ENCODE measurements around the gene EPS8. TPM values are rescaled to one million over a fixed set of nuclear protein-coding genes. Genes with fewer than 3 reads are reported as not detected.

Gene EPS8
- polyA plus RNA-seq, 3 donors, result 4.1 to 4.8 (median 4.3) TPM

GRCh38 chr12:15580431-15580830, 208.8 kb downstream of the EPS8 start:
- H3K4me1 Mint-ChIP-seq, result peaks cover 9% of the 10 kb centered on the region
- no peak for DNase-seq
- H3K27ac Mint-ChIP-seq, result no peak overlapping the region
- peaks cover 32 to 68% of the 10 kb centered on the region in 2 donors for H3K36me3 ChIP-seq (replicated peaks in 1 of 2; ENCODE audit: control insufficient read depth in 1 of 2, insufficient read depth in 2 of 2, low read length in 2 of 2)
- no peak overlapping the region for H3K27ac ChIP-seq (ENCODE audit: low read depth in 1 of 2, low read length in 2 of 2)
- peaks cover 0 to 1% (median 0%) of the 10 kb centered on the region in 3 donors for H3K27me3 Mint-ChIP-seq (ENCODE audit: low read depth in 3 of 3)
- H3K4me3 Mint-ChIP-seq, result no peak overlapping the region
- no peaks in the 10 kb centered on the region for H3K9me3 ChIP-seq (replicated peaks in 1 of 2; ENCODE audit: control insufficient read depth in 1 of 2, insufficient read depth in 1 of 2, low read length in 2 of 2)
- no peaks in the 10 kb centered on the region for H3K27me3 ChIP-seq (ENCODE audit: control insufficient read depth in 2 of 2, insufficient read depth in 2 of 2, low read length in 2 of 2)
- no peak overlapping the region for H3K9ac ChIP-seq (ENCODE audit: insufficient read depth, low read length, poor library complexity, severe bottlenecking)
- H3K4me3 ChIP-seq (replicated peaks in 1 of 3; ENCODE audit: low read depth in 2 of 3, low read length in 3 of 3), result no peak overlapping the region
- no peaks in the 10 kb centered on the region for H4K20me1 ChIP-seq (ENCODE audit: insufficient read depth, low read length)
- peaks cover 3 to 12% of the 10 kb centered on the region in 2 donors for H3K4me1 ChIP-seq (ENCODE audit: control insufficient read depth in 1 of 2, insufficient read depth in 2 of 2, low read length in 2 of 2)
- intact Hi-C loops (cut with micrococcal nuclease), result loop anchor here (5.0 to 10.0 kb wide), 2 partner anchors 48 to 306 kb away; no protein-coding TSS in a partner anchor
- no CpG with 5 or more reads among the region's 1 CpG for WGBS (ENCODE audit: insufficient coverage)
- no peak overlapping the region for H3K4me2 ChIP-seq (replicated peaks; ENCODE audit: extremely low read depth, low read length, poor library complexity, severe bottlenecking)
- no peaks in the 10 kb centered on the region for H3K79me2 ChIP-seq (ENCODE audit: insufficient read depth, low read length)
- TF ChIP-seq, protein P1, sequence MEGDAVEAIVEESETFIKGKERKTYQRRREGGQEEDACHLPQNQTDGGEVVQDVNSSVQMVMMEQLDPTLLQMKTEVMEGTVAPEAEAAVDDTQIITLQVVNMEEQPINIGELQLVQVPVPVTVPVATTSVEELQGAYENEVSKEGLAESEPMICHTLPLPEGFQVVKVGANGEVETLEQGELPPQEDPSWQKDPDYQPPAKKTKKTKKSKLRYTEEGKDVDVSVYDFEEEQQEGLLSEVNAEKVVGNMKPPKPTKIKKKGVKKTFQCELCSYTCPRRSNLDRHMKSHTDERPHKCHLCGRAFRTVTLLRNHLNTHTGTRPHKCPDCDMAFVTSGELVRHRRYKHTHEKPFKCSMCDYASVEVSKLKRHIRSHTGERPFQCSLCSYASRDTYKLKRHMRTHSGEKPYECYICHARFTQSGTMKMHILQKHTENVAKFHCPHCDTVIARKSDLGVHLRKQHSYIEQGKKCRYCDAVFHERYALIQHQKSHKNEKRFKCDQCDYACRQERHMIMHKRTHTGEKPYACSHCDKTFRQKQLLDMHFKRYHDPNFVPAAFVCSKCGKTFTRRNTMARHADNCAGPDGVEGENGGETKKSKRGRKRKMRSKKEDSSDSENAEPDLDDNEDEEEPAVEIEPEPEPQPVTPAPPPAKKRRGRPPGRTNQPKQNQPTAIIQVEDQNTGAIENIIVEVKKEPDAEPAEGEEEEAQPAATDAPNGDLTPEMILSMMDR (IDR thresholded peaks at IDR 0.05), result no peak
- H3K36me3 Mint-ChIP-seq, result peaks cover 65 to 69% of the 10 kb centered on the region in 2 donors
- H3K9me3 Mint-ChIP-seq, result peaks cover 0 to 3% (median 0%) of the 10 kb centered on the region in 7 donors
- no peak overlapping the region for H2AFZ ChIP-seq (ENCODE audit: insufficient read depth, low read depth, low read length, poor library complexity, severe bottlenecking)

- TF ChIP-seq, protein P1 (IDR thresholded peaks at IDR 0.05), result no peak
- no peak for DNase-seq
- H3K4me1 ChIP-seq (ENCODE audit: control insufficient read depth in 1 of 2, insufficient read depth in 2 of 2, low read length in 2 of 2), result peaks cover 20 to 34% of the 10 kb centered on the region in 2 donors
- peaks cover 40 to 47% of the 10 kb centered on the region in 2 donors for H3K36me3 Mint-ChIP-seq
- WGBS (ENCODE audit: insufficient coverage), result 100% methylated on average over 1 of the region's 3 CpGs
- H4K20me1 ChIP-seq (ENCODE audit: insufficient read depth, low read length), result no peaks in the 10 kb centered on the region
- no peaks in the 10 kb centered on the region for H3K27me3 Mint-ChIP-seq (ENCODE audit: low read depth in 3 of 3)
- no peaks in the 10 kb centered on the region for H3K9me3 ChIP-seq (replicated peaks in 1 of 2; ENCODE audit: control insufficient read depth in 1 of 2, insufficient read depth in 1 of 2, low read length in 2 of 2)
- H3K79me2 ChIP-seq (ENCODE audit: insufficient read depth, low read length), result no peaks in the 10 kb centered on the region
- peak overlapping the region in 3 of 7 donors; percentile 7 to 61 (median 43) for H3K27ac Mint-ChIP-seq
- no peak overlapping the region for H3K4me2 ChIP-seq (replicated peaks; ENCODE audit: extremely low read depth, low read length, poor library complexity, severe bottlenecking)
- H3K9ac ChIP-seq (ENCODE audit: insufficient read depth, low read length, poor library complexity, severe bottlenecking), result no peak overlapping the region
- H3K27ac ChIP-seq (ENCODE audit: low read depth in 1 of 2, low read length in 2 of 2), result no peak overlapping the region
- H2AFZ ChIP-seq (ENCODE audit: insufficient read depth, low read depth, low read length, poor library complexity, severe bottlenecking), result no peak overlapping the region
- intact Hi-C loops (cut with micrococcal nuclease), result loop anchor here in 1 of 2 donors (2.0 kb wide), 1 partner anchor 43 kb away; no protein-coding TSS in a partner anchor
- H3K36me3 ChIP-seq (replicated peaks in 1 of 2; ENCODE audit: control insufficient read depth in 1 of 2, insufficient read depth in 2 of 2, low read length in 2 of 2), result peaks cover 10 to 30% of the 10 kb centered on the region in 2 donors
- H3K4me1 Mint-ChIP-seq, result peaks cover 35% of the 10 kb centered on the region
- H3K9me3 Mint-ChIP-seq, result peaks cover 0 to 3% (median 0%) of the 10 kb centered on the region in 7 donors
- no peaks in the 10 kb centered on the region for H3K27me3 ChIP-seq (ENCODE audit: control insufficient read depth in 2 of 2, insufficient read depth in 2 of 2, low read length in 2 of 2)
- H3K4me3 ChIP-seq (replicated peaks in 1 of 3; ENCODE audit: low read depth in 2 of 3, low read length in 3 of 3), result no peak overlapping the region
- no peak overlapping the region for H3K4me3 Mint-ChIP-seq
These were observed 213.3 kb downstream of the EPS8 start for GRCh38 chr12:15575671-15576541.
